T-helper 2 cell treated with Interferon-gamma antibody and Interleukin-4, amounts not matched to agents 5 μg/mL and 100 μg/mL, for 36 hours (primary cell): ENCODE measurements around the gene TRPV2.
"Not testable (repeated sequence)": the region's sequence is repeated elsewhere in the genome, so short reads cannot be mapped to it uniquely, and the experiment has no call there.

ENCODE experiments used
- DNase-seq: peaks from one replicate; pipeline ENCODE4 v3.0.0; 2021; ENCODE audit warnings: low spot score
- H3K27ac Mint-ChIP-seq: one replicate; pipeline ENCODE4 v1.8.0; 2021; ENCODE audit warnings: mild to moderate bottlenecking, mixed read lengths
- H3K27me3 Mint-ChIP-seq: one replicate; pipeline ENCODE4 v1.8.0; 2021; ENCODE audit warnings: low read depth, mixed read lengths
- H3K36me3 Mint-ChIP-seq: one replicate; pipeline ENCODE4 v1.8.0; 2021; ENCODE audit warnings: low read depth, mixed read lengths
- H3K4me1 Mint-ChIP-seq: one replicate; pipeline ENCODE4 v1.8.0; 2021; ENCODE audit warnings: low read depth, mixed read lengths
- H3K4me3 Mint-ChIP-seq: one replicate; pipeline ENCODE4 v1.8.0; 2022; ENCODE audit warnings: mild to moderate bottlenecking, moderate library complexity, mixed read lengths
- H3K9me3 Mint-ChIP-seq: one replicate; pipeline ENCODE4 v1.8.0; 2021; ENCODE audit warnings: mixed read lengths

The TRPV2 gene

DNA sequence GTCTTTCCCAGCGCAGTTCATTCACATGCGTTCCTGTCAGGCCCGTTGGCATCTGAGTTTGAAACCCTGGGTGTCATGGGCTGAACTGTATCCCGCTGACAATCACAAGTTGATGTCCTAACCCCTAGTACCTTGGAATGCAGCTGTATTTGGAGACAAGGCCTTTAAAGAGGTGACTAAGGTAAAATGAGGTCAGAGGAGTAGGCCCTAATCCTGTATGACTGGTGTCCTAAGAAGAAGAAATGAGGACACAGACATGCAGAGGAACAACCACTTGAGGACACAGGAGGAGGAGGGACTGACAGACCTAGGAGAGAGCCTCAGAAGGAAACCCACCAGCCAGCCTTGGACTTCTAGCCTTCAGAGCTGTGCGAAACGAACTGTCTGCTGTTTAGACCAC, 33.1 kb downstream of the TRPV2 start:
- H3K27ac Mint-ChIP-seq, result no peak overlapping the region
- no peaks in the 10 kb centered on the region for H3K9me3 Mint-ChIP-seq
- H3K27me3 Mint-ChIP-seq, result no peaks in the 10 kb centered on the region
- H3K36me3 Mint-ChIP-seq, result peaks cover 31% of the 10 kb centered on the region
- no peak overlapping the region for H3K4me3 Mint-ChIP-seq
- no peak for DNase-seq
- H3K4me1 Mint-ChIP-seq, result peaks cover 3% of the 10 kb centered on the region

- Mint-ChIP-seq H3K27ac (no peak overlapping the region), H3K27me3 (no peaks in the 10 kb centered on the region), H3K9me3 (no peaks in the 10 kb centered on the region), H3K36me3 (peaks cover 30% of the 10 kb centered on the region), H3K4me3 (no peak overlapping the region), H3K4me1 (peaks cover 3% of the 10 kb centered on the region)
- DNase-seq, result no peak
Observed at GRCh38 chr17:16449121-16449570, 33.8 kb downstream of the TRPV2 start.

DNA sequence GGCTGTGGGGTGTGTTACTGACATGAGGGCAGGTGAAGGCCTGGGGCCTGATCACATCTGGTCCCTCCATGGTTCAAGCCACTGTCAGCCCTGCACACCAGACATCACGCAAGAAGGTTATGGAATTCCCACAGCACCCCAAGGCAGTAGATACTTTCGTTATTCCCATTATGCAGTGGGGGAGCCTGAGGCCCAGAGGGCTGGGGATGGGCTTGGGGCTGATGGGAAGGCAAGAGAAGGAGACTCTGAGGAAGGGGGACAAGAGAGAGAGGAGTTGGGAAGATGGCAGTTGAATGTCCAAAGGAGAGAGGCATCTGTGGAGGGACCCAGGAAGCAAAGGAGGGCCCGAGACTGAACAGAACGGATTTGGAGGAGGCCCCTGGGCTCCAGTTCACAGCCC, 34.7 kb downstream of the TRPV2 start:
- Mint-ChIP-seq H3K36me3 (peaks cover 23% of the 10 kb centered on the region), H3K4me3 (no peak overlapping the region), H3K9me3 (no peaks in the 10 kb centered on the region), H3K4me1 (peaks cover 3% of the 10 kb centered on the region), H3K27me3 (no peaks in the 10 kb centered on the region), H3K27ac (peak overlapping the region; percentile 43)
- DNase-seq, result no peak

DNA sequence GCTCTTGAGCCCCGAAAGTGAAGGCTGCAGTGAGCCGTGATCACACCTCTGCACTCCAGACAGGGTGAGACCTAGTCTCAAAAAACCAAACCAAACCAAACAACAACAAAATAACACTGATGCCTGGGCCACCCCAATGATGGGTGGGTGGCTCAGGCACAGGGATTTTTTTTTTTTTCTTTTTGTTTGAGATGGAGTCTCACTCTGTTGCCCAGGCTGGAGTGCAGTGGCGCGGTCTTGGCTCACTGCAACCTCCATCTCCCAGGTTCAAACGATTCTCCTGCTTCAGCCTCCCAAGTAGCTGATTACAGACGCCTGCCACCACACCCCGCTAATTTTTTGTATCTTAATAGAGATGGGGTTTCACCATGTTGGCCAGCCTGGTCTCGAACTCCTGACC, 36.9 kb downstream of the TRPV2 start:
- not testable (repeated sequence) for H3K4me3 Mint-ChIP-seq, DNase-seq, H3K9me3 Mint-ChIP-seq, H3K27ac Mint-ChIP-seq, H3K4me1 Mint-ChIP-seq, H3K27me3 Mint-ChIP-seq
- peaks cover 21% of the 10 kb centered on the region for H3K36me3 Mint-ChIP-seq

DNA sequence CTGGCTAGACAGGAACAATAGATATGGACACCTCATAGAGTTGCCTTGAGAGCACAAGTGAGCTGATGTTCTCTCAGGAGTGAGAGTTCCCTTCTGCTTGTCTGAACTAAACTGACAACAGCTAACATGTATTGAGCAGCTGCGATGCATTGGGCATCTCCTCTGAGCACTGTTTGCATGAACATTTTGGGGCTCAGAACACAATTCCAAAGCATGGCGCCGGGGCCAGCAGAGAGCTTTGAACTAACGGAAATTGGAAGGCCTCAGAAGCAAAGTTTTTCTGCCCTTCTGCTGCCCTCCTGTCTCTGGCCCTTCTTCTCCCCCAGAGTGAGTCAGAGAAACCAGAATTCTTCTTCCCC, 38.1 kb downstream of the TRPV2 start:
- Mint-ChIP-seq H3K4me3 (no peak overlapping the region), H3K36me3 (peaks cover 13% of the 10 kb centered on the region), H3K27ac (peak overlapping the region; percentile 67), H3K27me3 (no peaks in the 10 kb centered on the region), H3K4me1 (peaks cover 3% of the 10 kb centered on the region), H3K9me3 (no peaks in the 10 kb centered on the region)
- no peak for DNase-seq

- Mint-ChIP-seq H3K4me3 (no peak overlapping the region), H3K36me3 (peaks cover 5% of the 10 kb centered on the region), H3K9me3 (no peaks in the 10 kb centered on the region), H3K27me3 (no peaks in the 10 kb centered on the region), H3K27ac (no peak overlapping the region), H3K4me1 (peaks cover 3% of the 10 kb centered on the region)
- DNase-seq, result no peak
Observed at GRCh38 chr17:16455997-16456741, 40.8 kb downstream of the TRPV2 start.

- H3K4me3 Mint-ChIP-seq, result no peak overlapping the region
- peaks cover 3% of the 10 kb centered on the region for H3K4me1 Mint-ChIP-seq
- no peaks in the 10 kb centered on the region for H3K9me3 Mint-ChIP-seq
- no peak for DNase-seq
- peaks cover 5% of the 10 kb centered on the region for H3K36me3 Mint-ChIP-seq
- no peaks in the 10 kb centered on the region for H3K27me3 Mint-ChIP-seq
- no peak overlapping the region for H3K27ac Mint-ChIP-seq
Observed at GRCh38 chr17:16456742-16457316, 41.5 kb downstream of the TRPV2 start.

GRCh38 chr17:16459271-16459670, 43.9 kb downstream of the TRPV2 start:
- no peak overlapping the region for H3K4me3 Mint-ChIP-seq
- H3K27ac Mint-ChIP-seq, result peak overlapping the region; percentile 10
- no peaks in the 10 kb centered on the region for H3K9me3 Mint-ChIP-seq
- DNase-seq, result no peak
- H3K4me1 Mint-ChIP-seq, result no peaks in the 10 kb centered on the region
- no peaks in the 10 kb centered on the region for H3K27me3 Mint-ChIP-seq
- peaks cover 7% of the 10 kb centered on the region for H3K36me3 Mint-ChIP-seq

DNA sequence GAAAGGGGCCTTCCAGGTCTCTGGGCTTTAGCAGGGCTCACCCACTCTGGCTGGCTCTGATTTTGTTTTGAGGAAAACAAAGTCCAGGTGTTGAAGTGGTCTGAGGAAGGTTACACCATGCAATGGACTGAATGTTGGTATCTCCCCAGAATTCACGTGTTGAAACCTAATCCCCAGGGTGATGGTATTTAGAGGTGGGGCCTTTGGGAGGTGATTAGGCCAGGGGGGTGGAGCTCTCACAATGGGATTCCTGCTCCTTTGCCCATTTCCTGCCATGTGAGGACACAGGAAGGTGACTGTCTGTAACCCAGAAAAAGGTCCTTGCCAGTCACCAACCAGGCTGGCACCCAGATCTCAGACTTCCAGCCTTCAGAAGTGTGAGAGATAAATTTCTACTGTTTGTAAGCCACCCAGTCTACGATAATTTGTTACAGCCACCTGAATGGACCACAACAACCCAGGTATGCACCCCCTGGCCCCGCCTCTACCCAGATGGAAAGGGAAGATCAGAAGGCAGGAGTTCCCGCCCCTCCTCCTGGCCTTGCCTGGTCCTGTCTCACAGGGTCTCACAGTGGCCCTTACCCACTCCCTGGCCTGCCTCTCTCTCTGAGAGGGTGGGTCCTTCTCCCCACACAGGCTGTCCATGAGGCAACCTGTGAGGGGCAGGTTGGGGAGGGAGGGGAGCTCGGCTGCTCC, 44.6 kb downstream of the TRPV2 start:
- Mint-ChIP-seq H3K9me3 (no peaks in the 10 kb centered on the region), H3K27me3 (no peaks in the 10 kb centered on the region), H3K27ac (no peak overlapping the region), H3K4me3 (no peak overlapping the region), H3K36me3 (peaks cover 7% of the 10 kb centered on the region), H3K4me1 (no peaks in the 10 kb centered on the region)
- DNase-seq, result no peak

DNA sequence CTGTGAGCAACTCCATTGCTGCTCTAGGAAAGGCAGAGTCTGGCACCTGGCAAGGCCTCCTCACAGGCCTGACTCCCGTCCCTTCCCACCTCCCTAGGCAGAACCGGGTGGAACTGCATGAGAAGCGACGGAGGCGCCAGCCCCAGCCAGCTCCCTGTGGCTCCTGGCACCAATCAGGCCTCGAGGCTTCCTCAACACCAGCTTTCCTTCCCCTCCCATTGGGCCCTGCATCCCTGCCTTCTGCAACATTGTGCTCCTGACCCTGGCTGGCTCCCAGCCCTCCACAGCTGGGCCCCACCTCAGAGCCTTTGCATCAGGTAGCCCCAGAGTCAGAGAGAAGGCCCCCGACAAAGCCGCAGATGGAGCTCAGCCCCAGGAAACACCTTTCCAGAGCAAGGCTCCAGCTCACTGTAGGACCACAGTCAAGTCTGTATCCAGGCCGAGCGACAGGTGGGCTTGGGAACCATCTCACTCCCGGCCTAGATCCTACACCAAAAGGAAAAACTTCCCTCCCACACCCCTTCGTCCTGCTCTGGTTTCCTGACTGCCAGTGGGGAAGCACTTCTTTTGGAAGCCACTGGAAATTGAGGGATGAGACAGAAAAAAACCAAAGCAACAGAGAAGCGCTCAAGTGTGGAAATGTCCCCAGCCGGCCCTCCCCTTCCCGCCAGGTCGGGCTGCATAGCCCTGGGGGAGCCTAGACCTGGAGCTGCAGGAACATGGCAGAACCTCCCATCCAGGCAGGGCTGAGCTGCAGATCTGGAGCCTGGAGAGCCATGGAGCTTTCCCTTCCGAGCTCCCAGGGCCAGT, 45.6 kb downstream of the TRPV2 start:
- DNase-seq, result no peak
- no peaks in the 10 kb centered on the region for H3K4me1 Mint-ChIP-seq
- no peak overlapping the region for H3K4me3 Mint-ChIP-seq
- no peak overlapping the region for H3K27ac Mint-ChIP-seq
- H3K36me3 Mint-ChIP-seq, result peaks cover 6% of the 10 kb centered on the region
- no peaks in the 10 kb centered on the region for H3K9me3 Mint-ChIP-seq
- H3K27me3 Mint-ChIP-seq, result no peaks in the 10 kb centered on the region

- H3K4me1 Mint-ChIP-seq, result no peaks in the 10 kb centered on the region
- H3K9me3 Mint-ChIP-seq, result no peaks in the 10 kb centered on the region
- DNase-seq, result no peak
- no peaks in the 10 kb centered on the region for H3K27me3 Mint-ChIP-seq
- no peak overlapping the region for H3K27ac Mint-ChIP-seq
- peaks cover 6% of the 10 kb centered on the region for H3K36me3 Mint-ChIP-seq
- H3K4me3 Mint-ChIP-seq, result no peak overlapping the region
Observed at GRCh38 chr17:16461606-16461866, 46.2 kb downstream of the TRPV2 start.

DNA sequence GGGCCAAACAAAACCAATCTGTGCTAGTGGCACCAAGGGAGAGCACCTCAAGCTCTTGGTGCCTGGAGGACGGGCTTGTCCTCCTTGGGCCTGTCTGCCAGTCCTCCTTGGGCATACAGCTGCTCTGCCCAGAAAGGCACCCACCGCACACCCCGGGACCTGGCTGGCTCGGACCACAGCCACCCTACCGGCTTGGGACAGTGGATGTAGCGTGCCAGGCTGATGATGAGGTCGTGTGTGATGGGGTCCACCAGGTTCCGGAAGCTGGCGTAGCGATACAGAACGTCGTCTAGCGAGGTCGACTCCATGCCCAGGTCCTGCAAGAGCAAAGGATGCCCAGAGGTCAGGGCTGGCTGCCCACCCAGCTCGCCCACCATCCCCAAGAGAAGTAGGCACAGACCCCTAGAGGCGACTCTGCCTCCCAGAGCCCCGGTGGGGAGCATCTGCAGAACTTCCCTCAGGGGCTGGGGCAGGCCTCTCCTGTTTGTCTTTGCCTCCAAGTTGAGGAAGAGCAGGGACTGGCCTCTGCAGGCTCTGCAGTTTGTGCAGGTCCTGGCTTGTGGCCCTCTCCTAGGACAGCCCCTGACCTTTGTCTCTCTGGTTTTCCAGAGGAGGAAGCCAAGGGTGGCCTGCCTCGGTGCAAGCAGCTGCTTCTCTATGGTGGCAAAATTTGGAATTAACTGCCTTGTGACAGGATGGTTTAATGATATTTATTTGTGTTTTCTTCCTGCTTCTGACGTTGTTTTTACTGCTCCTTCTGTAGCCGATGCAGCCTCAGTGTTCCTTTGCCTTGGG, 46.9 kb downstream of the TRPV2 start:
- no peak for DNase-seq
- no peak overlapping the region for H3K27ac Mint-ChIP-seq
- H3K4me3 Mint-ChIP-seq, result no peak overlapping the region
- H3K9me3 Mint-ChIP-seq, result no peaks in the 10 kb centered on the region
- H3K27me3 Mint-ChIP-seq, result no peaks in the 10 kb centered on the region
- H3K36me3 Mint-ChIP-seq, result peaks cover 4% of the 10 kb centered on the region
- no peaks in the 10 kb centered on the region for H3K4me1 Mint-ChIP-seq

DNA sequence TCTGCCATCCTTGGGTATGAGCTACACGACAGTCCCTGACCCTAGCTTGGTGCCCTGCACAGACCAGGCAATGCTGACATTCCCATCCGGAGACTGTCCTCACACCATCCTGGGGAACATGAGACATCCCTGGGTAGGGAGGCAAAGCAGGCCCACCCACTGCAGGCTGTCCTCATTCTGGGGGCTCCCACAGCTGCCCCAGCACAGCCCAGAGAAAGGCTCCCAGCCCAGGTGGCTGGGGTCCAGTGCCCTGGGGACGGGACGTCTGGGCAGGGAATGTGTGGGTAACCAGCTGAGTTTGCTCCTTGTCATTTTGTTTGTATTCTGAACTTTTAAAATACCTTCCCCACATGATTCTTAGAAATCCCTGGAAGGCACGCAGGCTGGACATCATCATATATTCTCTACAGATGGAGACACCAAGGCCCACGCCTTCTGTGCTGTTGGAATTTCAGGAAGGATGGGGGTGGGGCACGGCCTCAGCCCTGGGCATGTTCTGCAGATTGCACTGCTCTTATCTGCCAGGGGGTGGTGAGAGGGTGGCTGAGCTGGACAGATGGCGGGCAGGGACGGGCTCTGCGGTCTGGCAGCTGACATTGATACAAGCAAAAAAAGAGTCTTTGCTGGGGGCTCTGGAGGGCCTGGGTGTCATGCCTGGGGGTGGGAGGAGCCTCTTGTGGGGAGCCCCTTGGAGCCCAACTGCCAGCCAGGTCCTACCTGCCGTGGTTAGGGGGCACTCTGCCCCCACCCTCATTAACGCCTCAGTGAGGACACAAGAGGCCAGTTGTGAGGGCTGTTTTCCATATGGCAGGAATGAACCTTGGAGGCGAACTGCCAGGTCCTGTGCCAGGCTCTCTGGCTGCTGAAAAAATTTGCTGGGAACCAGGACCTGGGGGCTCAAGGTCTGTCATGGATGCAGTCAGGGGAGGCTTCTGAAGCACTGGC, 48.3 kb downstream of the TRPV2 start:
- no peak overlapping the region for H3K4me3 Mint-ChIP-seq
- H3K9me3 Mint-ChIP-seq, result no peaks in the 10 kb centered on the region
- H3K4me1 Mint-ChIP-seq, result no peaks in the 10 kb centered on the region
- peaks cover 4% of the 10 kb centered on the region for H3K36me3 Mint-ChIP-seq
- H3K27me3 Mint-ChIP-seq, result no peaks in the 10 kb centered on the region
- DNase-seq, result no peak
- no peak overlapping the region for H3K27ac Mint-ChIP-seq
